Esophagus squamous epithelium (tissue), 4 donors: Measurements from ENCODE around the gene HMCN1.

Experiments
- CTCF ChIP-seq, 6 experiments: fragments of 450-650 bp in 4 of 6; fragments of 200-600 bp in 2 of 6; sonication (generic) in 2 of 6; IDR thresholded peaks; one replicate each; pipeline ENCODE4 v1.5.1; 2016 to 2019; ENCODE audit warnings: antibody characterized with exemption in 6 of 6, mild to moderate bottlenecking in 4 of 6, moderate library complexity in 4 of 6
- POLR2A ChIP-seq, 4 donors: fragments of 450-650 bp; IDR thresholded peaks; one replicate each; pipeline ENCODE4 v1.6.1; 2017; ENCODE audit warnings: antibody characterized with exemption in 4 of 4, mild to moderate bottlenecking in 4 of 4, moderate library complexity in 3 of 4

- TF ChIP-seq POLR2A (IDR thresholded peaks at IDR 0.05) (no peak), CTCF (IDR thresholded peaks at IDR 0.05) (no peak)
These were observed 370.3 kb downstream of the HMCN1 start for GRCh38 chr1:186104459-186104858.
